ENCODE results near the gene CCDC6.
"Not testable (repeated sequence)": the region's sequence is repeated elsewhere in the genome, so short reads cannot be mapped to it uniquely, and the experiment has no call there.

Gene CCDC6

DNA sequence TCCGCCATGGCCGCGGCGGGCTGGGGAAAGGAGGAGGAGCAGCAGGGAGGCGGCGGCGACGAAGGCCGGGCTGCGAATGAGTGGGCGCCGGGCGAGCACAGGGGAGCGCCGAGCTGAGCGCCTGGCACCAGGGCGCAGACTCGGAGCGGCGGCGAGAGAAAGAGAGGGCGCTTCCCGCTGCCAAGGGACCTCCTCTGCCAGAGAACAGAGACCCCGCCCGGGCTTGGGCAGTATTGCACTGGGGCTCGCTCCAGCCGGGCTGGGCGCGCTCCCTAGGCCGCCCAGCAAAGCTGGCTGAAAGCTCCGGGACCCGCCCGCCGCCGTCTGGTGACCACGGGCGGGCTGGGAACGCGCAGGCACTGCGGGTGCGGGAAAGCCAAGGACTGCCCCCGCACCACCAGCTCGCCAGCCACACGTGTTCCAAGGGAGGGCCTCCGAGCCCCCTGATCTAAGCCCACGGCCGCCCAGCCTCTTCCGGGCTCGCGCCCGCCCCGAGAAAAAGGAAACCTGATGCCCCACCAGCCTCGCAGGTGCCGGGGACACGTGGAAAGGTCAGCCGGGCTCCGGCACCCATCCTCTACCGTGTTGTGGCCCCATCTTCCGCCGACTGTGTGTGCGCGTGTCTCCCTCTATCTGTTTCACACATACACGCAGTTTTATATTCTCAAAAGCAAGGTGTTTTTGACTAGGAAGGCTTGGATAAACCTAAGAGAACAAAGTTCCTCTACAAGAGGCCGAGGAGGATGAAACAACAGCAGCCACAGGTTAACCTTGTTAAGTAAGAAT lies at the start of gene CCDC6:
TSS of gene CCDC6 (minus strand) at position 140 of the 786 bp plus-strand sequence. CDS start at position 8, 132 bp downstream.
- peak; percentile 90 for DNase-seq (ENCODE audit: low read depth)

GRCh38 chr10:59954296-59954695 lies 47.9 kb upstream of the CCDC6 start:
- no peak for DNase-seq (ENCODE audit: low read depth)

GRCh38 chr10:59953711-59954110 lies 47.4 kb upstream of the CCDC6 start:
- DNase-seq (ENCODE audit: low read depth): not testable (repeated sequence)

- no peak for DNase-seq (ENCODE audit: low read depth)
Observed at GRCh38 chr10:59950105-59950504, 43.7 kb upstream of the CCDC6 start.

DNA sequence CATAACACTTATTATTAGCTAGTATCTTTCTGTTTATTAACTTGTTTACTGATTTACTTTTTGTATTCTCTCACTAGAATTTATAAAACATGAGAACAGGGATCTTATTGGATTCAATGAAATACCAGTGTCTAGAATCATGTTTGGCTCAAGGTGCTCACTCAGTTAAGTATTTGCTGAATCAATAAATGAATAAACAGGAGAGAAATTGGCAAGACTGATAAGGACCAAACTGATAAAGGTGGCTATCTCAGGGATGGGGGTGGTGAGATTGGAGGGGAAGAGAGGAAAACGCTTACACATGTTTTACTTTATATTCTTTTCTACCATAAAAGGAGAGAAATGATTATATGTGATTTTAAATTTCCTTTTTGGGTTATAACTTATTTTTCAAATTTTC lies 43.3 kb upstream of the CCDC6 start:
- DNase-seq (ENCODE audit: low read depth): no peak

GRCh38 chr10:59945991-59946390 lies 39.6 kb upstream of the CCDC6 start:
- DNase-seq (ENCODE audit: low read depth): no peak

DNA sequence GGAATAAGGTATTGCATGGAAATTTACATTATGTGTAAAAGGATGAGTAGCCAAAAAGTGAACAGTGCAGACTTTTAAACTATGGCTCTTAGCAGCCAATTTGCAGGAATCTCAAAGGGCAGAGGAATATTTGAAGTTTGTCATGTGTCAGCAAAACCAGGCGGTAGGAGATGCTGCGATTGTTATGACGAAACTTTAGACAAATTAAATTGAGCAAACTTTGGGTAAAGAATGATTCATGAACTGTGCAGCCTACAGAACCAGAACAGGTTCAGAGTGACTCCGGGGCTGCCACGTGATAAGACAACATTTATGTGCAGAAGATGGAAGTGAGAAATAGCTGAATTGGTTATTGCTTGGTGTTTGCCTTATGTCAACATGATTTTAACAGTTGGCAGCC lies 39.2 kb upstream of the CCDC6 start:
- DNase-seq (ENCODE audit: low read depth): no peak

- DNase-seq (ENCODE audit: low read depth): no peak
Observed at GRCh38 chr10:59944339-59944935, 38.1 kb upstream of the CCDC6 start.

DNA sequence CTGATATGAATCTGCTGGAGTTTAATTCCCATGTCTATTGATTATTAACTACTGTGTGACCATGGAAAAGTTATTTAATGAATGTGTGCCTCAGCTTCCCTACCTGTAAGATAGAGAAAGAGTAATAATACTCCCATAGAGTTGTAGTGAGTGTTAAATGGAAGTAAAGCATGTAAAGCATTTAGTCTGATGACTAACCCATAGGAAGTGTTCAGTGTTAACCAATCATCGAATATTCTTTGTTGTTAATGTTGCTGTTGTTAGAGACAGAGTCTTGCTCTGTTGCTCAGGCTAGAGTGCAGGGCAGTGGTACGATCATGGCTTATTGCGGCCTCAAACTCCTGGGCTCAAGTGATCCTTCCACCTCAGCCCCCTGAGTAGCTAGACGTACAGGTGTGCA lies 36.2 kb upstream of the CCDC6 start:
- no peak for DNase-seq (ENCODE audit: low read depth)

GRCh38 chr10:59937720-59938119 lies 31.4 kb upstream of the CCDC6 start:
- DNase-seq (ENCODE audit: low read depth): no peak

DNA sequence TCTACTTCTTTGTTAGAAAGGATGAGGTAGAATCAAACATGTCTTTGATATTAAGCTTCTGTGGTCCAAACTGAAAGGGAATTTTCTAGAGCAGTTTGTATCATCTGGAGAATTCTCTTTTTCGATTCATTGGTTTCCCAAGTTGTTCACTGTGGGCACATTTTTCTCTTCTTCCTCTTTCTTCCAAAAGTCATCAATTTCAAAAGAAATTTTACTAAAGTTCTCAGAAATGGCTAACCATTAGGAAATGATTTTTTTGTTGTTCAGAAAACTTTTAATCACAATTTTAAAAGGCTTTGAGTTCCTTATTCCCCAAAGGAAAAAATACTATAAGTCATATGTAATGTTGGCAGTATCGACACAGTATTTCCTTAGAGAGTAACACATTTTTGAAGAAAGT lies 28.3 kb upstream of the CCDC6 start:
- DNase-seq (ENCODE audit: low read depth): no peak

GRCh38 chr10:59930788-59931521 lies 24.6 kb upstream of the CCDC6 start:
- not testable (repeated sequence) for DNase-seq (ENCODE audit: low read depth)

DNA sequence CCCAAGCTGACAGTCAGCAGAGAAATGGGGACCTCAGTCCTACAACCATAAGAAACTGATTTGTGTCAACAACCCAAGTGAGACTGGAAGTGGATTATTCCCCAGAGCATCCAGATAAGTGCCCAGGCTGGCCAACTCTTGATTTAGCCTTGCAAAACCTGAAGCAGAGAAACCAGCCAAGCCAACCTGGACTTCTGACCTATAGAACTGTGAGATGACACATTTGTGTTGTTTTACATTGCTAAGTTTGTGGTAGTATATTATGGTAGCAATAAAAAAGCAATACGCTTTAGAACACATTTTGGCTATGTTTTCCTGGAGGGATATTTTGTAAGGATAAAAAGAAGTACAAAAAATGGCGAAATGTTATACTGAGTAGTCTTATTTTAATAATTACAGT lies 19.7 kb upstream of the CCDC6 start:
- DNase-seq (ENCODE audit: low read depth): no peak

- no peak for DNase-seq (ENCODE audit: low read depth)
Observed at GRCh38 chr10:59922907-59923306, 16.6 kb upstream of the CCDC6 start.

GRCh38 chr10:59917922-59918321 lies 11.6 kb upstream of the CCDC6 start:
- no peak for DNase-seq (ENCODE audit: low read depth)

DNA sequence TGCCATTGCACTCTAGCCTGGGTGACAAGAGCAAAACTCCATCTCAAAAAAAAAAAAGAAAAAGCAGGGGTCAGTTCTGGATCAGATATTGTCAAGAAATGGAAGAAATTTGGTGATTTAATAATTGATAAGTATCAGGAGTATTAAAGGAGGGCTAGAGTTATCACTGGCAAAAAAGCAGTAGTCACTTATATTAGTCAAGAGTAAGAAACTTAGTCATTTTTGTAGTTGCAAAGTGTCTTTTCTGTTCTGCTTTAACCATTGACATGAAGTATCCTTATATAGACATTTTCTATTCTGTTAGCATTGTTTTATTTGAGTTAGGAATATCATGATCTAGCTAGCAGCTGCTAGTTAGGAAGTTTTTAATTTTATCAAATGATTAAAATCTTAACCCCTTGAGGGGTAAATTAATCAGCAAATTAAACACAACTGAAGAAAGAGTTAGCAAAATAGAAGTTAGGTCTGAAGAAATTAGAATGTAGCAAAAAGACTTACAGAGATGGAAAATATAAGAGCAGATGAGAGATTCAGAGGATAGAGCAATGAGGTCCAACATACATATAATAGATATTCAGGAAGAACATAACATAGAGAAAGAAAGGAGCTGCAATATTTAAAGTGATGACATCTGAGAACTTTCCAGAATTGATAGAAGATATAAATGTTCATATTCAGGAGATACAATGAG lies 7.3 kb upstream of the CCDC6 start:
- DNase-seq (ENCODE audit: low read depth): no peak

DNA sequence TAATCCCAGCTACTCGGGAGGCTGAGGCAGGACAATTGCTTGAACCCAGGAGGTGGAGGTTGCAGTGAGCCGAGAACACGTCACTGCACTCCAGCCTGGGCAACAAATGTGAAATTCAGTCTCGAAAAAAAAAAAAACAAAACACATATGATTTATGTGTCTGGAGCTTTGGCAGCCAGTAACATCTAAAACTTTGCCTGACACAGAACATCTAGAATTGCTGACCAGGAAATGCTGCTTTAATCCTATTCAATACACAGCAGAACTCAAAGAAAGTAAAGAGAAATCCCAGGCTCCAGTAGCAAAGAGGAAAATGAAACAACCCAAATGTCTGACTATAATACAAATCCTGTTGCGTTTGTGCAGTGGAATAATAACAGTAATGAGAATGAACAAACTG lies 4.5 kb upstream of the CCDC6 start:
- no peak for DNase-seq (ENCODE audit: low read depth)

DNA sequence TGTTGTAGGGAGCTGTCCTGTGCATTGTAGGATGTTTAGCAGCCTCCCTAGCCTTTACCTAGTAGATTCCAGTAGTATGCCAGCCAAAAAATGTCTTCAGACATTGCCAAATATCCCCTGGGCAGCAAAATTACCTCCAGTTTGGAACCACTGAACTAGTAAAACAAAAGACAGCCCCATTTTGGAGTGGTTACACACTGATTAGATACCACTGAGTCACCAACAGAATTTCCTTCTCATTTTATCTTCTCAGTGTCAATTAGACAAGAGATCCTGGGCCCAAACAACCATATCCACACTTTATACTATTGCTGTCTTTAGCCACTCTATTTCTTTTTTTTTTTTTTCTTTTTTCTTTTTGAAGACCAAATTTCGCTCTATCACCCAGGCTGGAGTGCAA lies 3.5 kb upstream of the CCDC6 start:
- DNase-seq (ENCODE audit: low read depth): no peak

- DNase-seq (ENCODE audit: low read depth): no peak
Observed at GRCh38 chr10:59908808-59909143, 2.4 kb upstream of the CCDC6 start.

DNA sequence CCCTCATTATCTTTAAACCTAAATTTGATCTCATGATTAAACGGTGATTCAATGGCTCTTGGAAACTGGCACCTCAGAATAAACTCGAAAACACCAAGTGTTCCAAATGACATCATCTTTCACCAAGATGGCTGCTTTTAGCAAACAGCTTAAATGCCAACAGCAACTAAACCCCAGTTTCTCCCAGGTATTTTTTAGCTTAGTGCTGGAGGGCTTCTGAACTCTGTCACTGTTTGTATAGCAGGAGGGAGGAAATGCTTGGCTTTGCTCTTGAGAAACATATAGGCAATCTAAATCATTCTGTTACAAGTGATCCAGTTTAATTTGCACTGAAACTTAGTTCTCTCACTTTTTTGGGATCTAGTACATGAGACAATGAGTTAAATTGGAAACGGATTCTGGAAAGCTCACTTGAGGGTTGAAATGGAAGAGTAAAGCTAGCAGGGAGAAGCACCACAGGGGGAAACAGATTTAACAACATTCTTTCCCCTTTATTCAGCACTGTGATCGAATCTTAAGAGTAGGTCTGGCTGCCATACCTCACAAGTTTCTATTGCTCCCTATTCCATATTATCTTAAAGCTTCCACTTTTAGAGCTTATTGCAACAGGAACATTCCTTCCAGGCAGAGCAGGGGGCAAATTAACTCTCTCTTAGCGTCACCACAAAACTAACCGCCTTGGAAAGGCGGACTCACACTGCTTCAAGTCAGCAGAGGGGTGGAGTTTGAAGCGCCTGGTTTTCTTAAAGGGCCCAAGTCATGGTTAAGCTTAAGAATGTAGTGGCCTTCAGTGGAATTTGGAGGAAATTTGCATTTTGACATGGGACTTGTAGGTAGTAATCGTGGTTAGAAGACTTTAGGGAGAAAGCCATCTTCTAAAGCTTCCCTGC lies 1.8 kb upstream of the CCDC6 start:
- DNase-seq (ENCODE audit: low read depth): peak; percentile 17

- no peak for DNase-seq (ENCODE audit: low read depth)
Observed at GRCh38 chr10:59907537-59907917, 1.2 kb upstream of the CCDC6 start.
